A673 (cell line): Measurements from ENCODE around the gene ACSL3.

ENCODE experiments used
- CTCF ChIP-seq: fragments of 300-800, 200-600 bp; sonication (generic); conservative IDR thresholded peaks from 2 replicates; pipeline ENCODE4 v1.5.1; 2017; ENCODE audit warnings: low read depth, mild to moderate bottlenecking, antibody characterized with exemption, low read length, moderate library complexity, mixed read lengths
- EZH2 ChIP-seq: fragments of 200-600 bp; sonication (generic); IDR thresholded peaks from 2 replicates; pipeline ENCODE4 v1.6.1; 2017; ENCODE audit warnings: borderline replicate concordance, low read depth, mild to moderate bottlenecking, mixed read lengths, antibody characterized with exemption, low read length; ENCODE audit not compliant: poor library complexity, severe bottlenecking

- TF ChIP-seq CTCF (no peak), EZH2 (no peak)
These were observed 26.3 kb downstream of the ACSL3 start for GRCh38 chr2:222887124-222887523.
